Mesenchymal stem cell (in vitro differentiated cells and primary cell): ENCODE measurements around the gene ANKRD31.

Experiments used
- DNase-seq: peaks from one replicate; pipeline ENCODE4 v3.0.0-alpha.2; 2013
- H2AFZ ChIP-seq: one replicate; pipeline ENCODE4 v1.6.1; 2013; ENCODE audit warnings: low read depth, mild to moderate bottlenecking, control low read depth, inconsistent platforms, low read length, moderate library complexity
- H2AK5ac ChIP-seq: 2 replicates; pipeline ENCODE4 v1.6.1; 2013; ENCODE audit warnings: low read length, moderate library complexity, mild to moderate bottlenecking, inconsistent platforms; ENCODE audit not compliant: severe bottlenecking
- H2BK120ac ChIP-seq: one replicate; pipeline ENCODE4 v1.6.1; 2013; ENCODE audit warnings: low read depth, mild to moderate bottlenecking, inconsistent platforms, low read length, moderate library complexity
- H2BK12ac ChIP-seq, 2 experiments: one replicate each; pipeline ENCODE4 v1.6.1; 2013; ENCODE audit warnings: inconsistent platforms in 2 of 2, low read length in 2 of 2, mild to moderate bottlenecking in 2 of 2, moderate library complexity in 2 of 2, control low read depth in 1 of 2
- H2BK15ac ChIP-seq: one replicate; pipeline ENCODE4 v1.6.1; 2013; ENCODE audit warnings: mild to moderate bottlenecking, low read depth, inconsistent platforms; ENCODE audit not compliant: poor library complexity, severe bottlenecking
- H2BK5ac ChIP-seq: 2 replicates; pipeline ENCODE4 v1.6.1; 2013; ENCODE audit warnings: low read depth, mild to moderate bottlenecking, low read length, control low read depth, inconsistent platforms; ENCODE audit not compliant: poor library complexity, severe bottlenecking
- H3K14ac ChIP-seq, 2 experiments: one replicate each; pipeline ENCODE4 v1.6.1; 2013; ENCODE audit warnings: inconsistent platforms in 2 of 2, low read length in 2 of 2, control low read depth in 1 of 2, mild to moderate bottlenecking in 1 of 2, moderate library complexity in 1 of 2
- H3K18ac ChIP-seq, 2 experiments: one replicate each; pipeline ENCODE4 v1.6.1; 2013; ENCODE audit warnings: inconsistent platforms in 2 of 2, low read length in 2 of 2, control low read depth in 1 of 2, low read depth in 1 of 2, mild to moderate bottlenecking in 1 of 2
- H3K23ac ChIP-seq, 2 experiments: one replicate each; pipeline ENCODE4 v1.6.1; 2013; ENCODE audit warnings: inconsistent platforms in 2 of 2, low read length in 2 of 2, mild to moderate bottlenecking in 2 of 2, moderate library complexity in 2 of 2, control low read depth in 1 of 2
- H3K27ac ChIP-seq: 2 replicates; pipeline ENCODE4 v1.5.1; 2013; ENCODE audit warnings: mild to moderate bottlenecking, moderate library complexity, low read length, control low read depth, inconsistent platforms; ENCODE audit not compliant: poor library complexity, severe bottlenecking
- H3K27me3 ChIP-seq, 2 experiments: 2 replicates each; pipeline versions ENCODE4 v1.6.1 to v1.7.0; 2013; ENCODE audit warnings: low read length in 2 of 2, mild to moderate bottlenecking in 2 of 2, moderate library complexity in 2 of 2, control low read depth in 1 of 2, inconsistent platforms in 1 of 2; ENCODE audit not compliant: control insufficient read depth in 1 of 2, insufficient read depth in 1 of 2
- H3K36me3 ChIP-seq, 2 experiments: 2 replicates each; pipeline versions ENCODE4 v1.6.1 to v1.7.0; 2013; ENCODE audit warnings: low read length in 2 of 2, control low read depth in 1 of 2, inconsistent platforms in 1 of 2, low read depth in 1 of 2, mild to moderate bottlenecking in 1 of 2; ENCODE audit not compliant: insufficient read depth in 2 of 2, control insufficient read depth in 1 of 2
- H3K4ac ChIP-seq, 2 experiments: one replicate each; pipeline ENCODE4 v1.6.1; 2013; ENCODE audit warnings: inconsistent platforms in 2 of 2, low read length in 2 of 2, mild to moderate bottlenecking in 2 of 2, moderate library complexity in 2 of 2, control low read depth in 1 of 2, low read depth in 1 of 2
- H3K4me1 ChIP-seq: 2 replicates; pipeline ENCODE4 v1.6.1; 2013; ENCODE audit warnings: low read depth, low read length, control low read depth; ENCODE audit not compliant: control insufficient read depth, insufficient read depth
- H3K4me2 ChIP-seq: 2 replicates; pipeline ENCODE4 v1.6.1; 2013; ENCODE audit warnings: low read length, mild to moderate bottlenecking, inconsistent platforms; ENCODE audit not compliant: poor library complexity, severe bottlenecking
- H3K4me3 ChIP-seq, 2 experiments: 2 replicates each; pipeline versions ENCODE4 v1.5.1 to v1.7.0; 2013; ENCODE audit warnings: low read length in 2 of 2, mild to moderate bottlenecking in 2 of 2, control low read depth in 1 of 2, low read depth in 1 of 2; ENCODE audit not compliant: insufficient read depth in 1 of 2
- H3K79me1 ChIP-seq: replicated peaks from 2 replicates; pipeline ENCODE4 v1.6.1; 2013; ENCODE audit warnings: mild to moderate bottlenecking, control low read depth, low read length, inconsistent platforms; ENCODE audit not compliant: poor library complexity, severe bottlenecking
- H3K9ac ChIP-seq: 2 replicates; pipeline ENCODE4 v1.7.0; 2013; ENCODE audit warnings: mild to moderate bottlenecking, low read length, moderate library complexity
- H3K9me3 ChIP-seq: 2 replicates; pipeline ENCODE4 v1.7.0; 2013; ENCODE audit warnings: mild to moderate bottlenecking, low read length; ENCODE audit not compliant: control insufficient read depth
- H4K8ac ChIP-seq: one replicate; pipeline ENCODE4 v1.6.1; 2013; ENCODE audit warnings: inconsistent platforms, mild to moderate bottlenecking, low read length, moderate library complexity
- H4K91ac ChIP-seq: one replicate; pipeline ENCODE4 v1.6.1; 2013; ENCODE audit warnings: mild to moderate bottlenecking, low read length, inconsistent platforms
- WGBS: methylation state at CpG from one replicate; pipeline ENCODE4 v1.1.7; 2013; ENCODE audit warnings: mixed read lengths; 5-methylcytosine and 5-hydroxymethylcytosine counted together

ANKRD31 gene

GRCh38 chr5:75243510-75243909 lies 6.8 kb upstream of the ANKRD31 start:
- DNase-seq, result no peak
- no peak overlapping the region for H2BK12ac ChIP-seq
- H4K91ac ChIP-seq, result no peak overlapping the region
- no peaks in the 10 kb centered on the region for H3K27me3 ChIP-seq
- H4K8ac ChIP-seq, result no peak overlapping the region
- no peak overlapping the region for H3K9ac ChIP-seq
- H3K4ac ChIP-seq, result no peak overlapping the region
- H3K4me3 ChIP-seq, result no peak overlapping the region
- H3K9me3 ChIP-seq, result no peaks in the 10 kb centered on the region
- no peaks in the 10 kb centered on the region for H3K79me1 ChIP-seq
- H3K4me1 ChIP-seq, result peaks cover 5% of the 10 kb centered on the region
- H2BK120ac ChIP-seq, result no peak overlapping the region
- no peak overlapping the region for H2AFZ ChIP-seq
- no peak overlapping the region for H2BK5ac ChIP-seq
- H3K14ac ChIP-seq, result no peak overlapping the region
- no peak overlapping the region for H3K27ac ChIP-seq
- H2BK15ac ChIP-seq, result no peak overlapping the region
- WGBS, result 91% methylated on average over 5 of the region's 5 CpGs
- no peaks in the 10 kb centered on the region for H3K36me3 ChIP-seq
- no peak overlapping the region for H2AK5ac ChIP-seq
- H3K18ac ChIP-seq, result no peak overlapping the region
- no peak overlapping the region for H3K23ac ChIP-seq
- H3K4me2 ChIP-seq, result no peak overlapping the region

GRCh38 chr5:75243100-75243499 lies 6.4 kb upstream of the ANKRD31 start:
- Histone ChIP-seq H3K4me1 (peaks cover 5% of the 10 kb centered on the region), H4K91ac (no peak overlapping the region), H3K27ac (no peak overlapping the region), H3K9ac (no peak overlapping the region), H2BK15ac (no peak overlapping the region), H2BK120ac (no peak overlapping the region), H3K4me3 (no peak overlapping the region), H3K9me3 (no peaks in the 10 kb centered on the region), H2BK12ac (no peak overlapping the region), H3K4ac (no peak overlapping the region), H4K8ac (no peak overlapping the region), H3K23ac (no peak overlapping the region), H3K18ac (no peak overlapping the region), H3K36me3 (no peaks in the 10 kb centered on the region), H2AFZ (no peak overlapping the region), H3K14ac (no peak overlapping the region), H2AK5ac (no peak overlapping the region), H3K4me2 (no peak overlapping the region), H3K27me3 (no peaks in the 10 kb centered on the region), H3K79me1 (no peaks in the 10 kb centered on the region), H2BK5ac (no peak overlapping the region)
- WGBS, result no CpG with 5 or more reads among the region's 1 CpG
- DNase-seq, result no peak

DNA sequence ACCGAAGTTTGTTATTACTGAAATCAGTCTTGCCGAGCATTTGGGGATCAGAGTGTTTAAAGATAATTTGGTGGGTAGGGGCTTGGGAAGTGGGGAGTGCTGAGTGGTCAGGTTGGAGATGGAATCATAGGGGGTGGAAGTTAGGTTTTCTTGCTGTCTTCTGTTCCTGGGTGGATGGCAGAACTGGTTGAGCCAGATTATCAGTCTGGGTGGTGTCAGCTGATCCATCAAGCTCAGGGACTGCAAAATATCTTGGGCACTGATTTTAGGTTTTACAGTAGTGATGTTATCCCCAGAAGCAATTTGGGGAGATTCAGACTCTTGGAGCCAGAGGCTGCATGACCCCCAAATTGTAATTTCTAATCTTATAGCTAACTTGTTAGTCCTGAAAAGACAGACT lies 5.4 kb upstream of the ANKRD31 start:
- no peaks in the 10 kb centered on the region for H3K9me3 ChIP-seq
- H2BK15ac ChIP-seq, result no peak overlapping the region
- H3K27ac ChIP-seq, result no peak overlapping the region
- peak overlapping the region; percentile 3 for H2AFZ ChIP-seq
- H3K79me1 ChIP-seq, result no peaks in the 10 kb centered on the region
- no peak overlapping the region for H3K9ac ChIP-seq
- no peak overlapping the region for H3K4me3 ChIP-seq
- peaks cover 6% of the 10 kb centered on the region for H3K4me1 ChIP-seq
- H2BK5ac ChIP-seq, result no peak overlapping the region
- H3K18ac ChIP-seq, result no peak overlapping the region
- H3K23ac ChIP-seq, result no peak overlapping the region
- no peak overlapping the region for H4K8ac ChIP-seq
- no peaks in the 10 kb centered on the region for H3K36me3 ChIP-seq
- H3K27me3 ChIP-seq, result no peaks in the 10 kb centered on the region
- H2BK120ac ChIP-seq, result no peak overlapping the region
- no peak overlapping the region for H3K14ac ChIP-seq
- no peak overlapping the region for H4K91ac ChIP-seq
- no peak overlapping the region for H3K4ac ChIP-seq
- WGBS, result 94% methylated on average over 2 of the region's 2 CpGs
- H2BK12ac ChIP-seq, result no peak overlapping the region
- no peak for DNase-seq
- no peak overlapping the region for H2AK5ac ChIP-seq
- H3K4me2 ChIP-seq, result no peak overlapping the region

GRCh38 chr5:75239681-75240080 lies 3.0 kb upstream of the ANKRD31 start:
- no peak overlapping the region for H4K91ac ChIP-seq
- H3K4me3 ChIP-seq, result no peak overlapping the region

More at GRCh38 chr5:75239681-75240080, 3.0 kb upstream of the ANKRD31 start:
- no peak overlapping the region for H2AFZ ChIP-seq
- H2BK5ac ChIP-seq, result no peak overlapping the region
- no CpG with 5 or more reads among the region's 2 CpGs for WGBS
- no peak overlapping the region for H3K4ac ChIP-seq
- no peak overlapping the region for H3K9ac ChIP-seq
- no peak overlapping the region for H2BK120ac ChIP-seq
- H3K14ac ChIP-seq, result no peak overlapping the region
- H3K18ac ChIP-seq, result no peak overlapping the region
- H3K23ac ChIP-seq, result no peak overlapping the region
- H3K27me3 ChIP-seq, result no peaks in the 10 kb centered on the region
- H4K8ac ChIP-seq, result no peak overlapping the region
- no peaks in the 10 kb centered on the region for H3K9me3 ChIP-seq
- H3K27ac ChIP-seq, result no peak overlapping the region
- no peak overlapping the region for H2AK5ac ChIP-seq
- no peaks in the 10 kb centered on the region for H3K79me1 ChIP-seq
- no peaks in the 10 kb centered on the region for H3K36me3 ChIP-seq
- no peak for DNase-seq
- H2BK12ac ChIP-seq, result no peak overlapping the region
- peaks cover 11% of the 10 kb centered on the region for H3K4me1 ChIP-seq
- no peak overlapping the region for H3K4me2 ChIP-seq
- H2BK15ac ChIP-seq, result no peak overlapping the region
